OCI-LY1 (cell line): ENCODE measurements around the gene UCKL1.

ENCODE experiments used
- EZH2 ChIP-seq: fragments of 200-600 bp; sonication (generic), shearing (Covaris generic); IDR thresholded peaks from 2 replicates; pipeline ENCODE4 v1.8.0; 2017; ENCODE audit warnings: borderline replicate concordance, mixed run types, mild to moderate bottlenecking, antibody characterized with exemption, low read length, moderate library complexity, mixed read lengths
- TF ChIP-seq, protein P1 (sequence below): fragments of 200-600 bp; sonication (generic), shearing (Covaris generic); IDR thresholded peaks from 2 replicates; pipeline ENCODE4 v1.5.1; 2017; ENCODE audit warnings: mild to moderate bottlenecking, antibody characterized with exemption, low read length, moderate library complexity, mixed read lengths

DNA sequence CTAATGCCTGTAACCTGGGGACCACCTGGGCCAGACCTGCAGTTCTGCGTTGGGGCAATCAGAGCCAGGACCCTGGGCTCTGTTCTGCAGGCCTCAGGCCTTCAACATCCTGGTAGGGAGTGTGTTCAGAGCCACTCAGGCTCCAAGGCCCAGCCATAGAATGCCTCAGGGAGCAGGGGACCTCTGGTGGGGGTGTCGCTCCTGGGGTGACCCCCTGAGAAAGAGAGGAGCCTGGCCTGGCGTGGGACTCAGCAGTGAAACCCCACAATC, 12.5 kb downstream of the UCKL1 start:
- TF ChIP-seq, protein P1, sequence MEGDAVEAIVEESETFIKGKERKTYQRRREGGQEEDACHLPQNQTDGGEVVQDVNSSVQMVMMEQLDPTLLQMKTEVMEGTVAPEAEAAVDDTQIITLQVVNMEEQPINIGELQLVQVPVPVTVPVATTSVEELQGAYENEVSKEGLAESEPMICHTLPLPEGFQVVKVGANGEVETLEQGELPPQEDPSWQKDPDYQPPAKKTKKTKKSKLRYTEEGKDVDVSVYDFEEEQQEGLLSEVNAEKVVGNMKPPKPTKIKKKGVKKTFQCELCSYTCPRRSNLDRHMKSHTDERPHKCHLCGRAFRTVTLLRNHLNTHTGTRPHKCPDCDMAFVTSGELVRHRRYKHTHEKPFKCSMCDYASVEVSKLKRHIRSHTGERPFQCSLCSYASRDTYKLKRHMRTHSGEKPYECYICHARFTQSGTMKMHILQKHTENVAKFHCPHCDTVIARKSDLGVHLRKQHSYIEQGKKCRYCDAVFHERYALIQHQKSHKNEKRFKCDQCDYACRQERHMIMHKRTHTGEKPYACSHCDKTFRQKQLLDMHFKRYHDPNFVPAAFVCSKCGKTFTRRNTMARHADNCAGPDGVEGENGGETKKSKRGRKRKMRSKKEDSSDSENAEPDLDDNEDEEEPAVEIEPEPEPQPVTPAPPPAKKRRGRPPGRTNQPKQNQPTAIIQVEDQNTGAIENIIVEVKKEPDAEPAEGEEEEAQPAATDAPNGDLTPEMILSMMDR, result no peak
- no peak for TF ChIP-seq EZH2
